Mesenchymal stem cell (in vitro differentiated cells and primary cell): Measurements from ENCODE around the gene PEMT.

Experiments used
- DNase-seq: peaks from one replicate; pipeline ENCODE4 v3.0.0-alpha.2; 2013
- H2AFZ ChIP-seq: one replicate; pipeline ENCODE4 v1.6.1; 2013; ENCODE audit warnings: low read depth, mild to moderate bottlenecking, control low read depth, inconsistent platforms, low read length, moderate library complexity
- H2AK5ac ChIP-seq: 2 replicates; pipeline ENCODE4 v1.6.1; 2013; ENCODE audit warnings: low read length, moderate library complexity, mild to moderate bottlenecking, inconsistent platforms; ENCODE audit not compliant: severe bottlenecking
- H2BK120ac ChIP-seq: one replicate; pipeline ENCODE4 v1.6.1; 2013; ENCODE audit warnings: low read depth, mild to moderate bottlenecking, inconsistent platforms, low read length, moderate library complexity
- H2BK12ac ChIP-seq, 2 experiments: one replicate each; pipeline ENCODE4 v1.6.1; 2013; ENCODE audit warnings: inconsistent platforms in 2 of 2, low read length in 2 of 2, mild to moderate bottlenecking in 2 of 2, moderate library complexity in 2 of 2, control low read depth in 1 of 2
- H2BK15ac ChIP-seq: one replicate; pipeline ENCODE4 v1.6.1; 2013; ENCODE audit warnings: mild to moderate bottlenecking, low read depth, inconsistent platforms; ENCODE audit not compliant: poor library complexity, severe bottlenecking
- H2BK5ac ChIP-seq: 2 replicates; pipeline ENCODE4 v1.6.1; 2013; ENCODE audit warnings: low read depth, mild to moderate bottlenecking, low read length, control low read depth, inconsistent platforms; ENCODE audit not compliant: poor library complexity, severe bottlenecking
- H3K14ac ChIP-seq, 2 experiments: one replicate each; pipeline ENCODE4 v1.6.1; 2013; ENCODE audit warnings: inconsistent platforms in 2 of 2, low read length in 2 of 2, control low read depth in 1 of 2, mild to moderate bottlenecking in 1 of 2, moderate library complexity in 1 of 2
- H3K18ac ChIP-seq, 2 experiments: one replicate each; pipeline ENCODE4 v1.6.1; 2013; ENCODE audit warnings: inconsistent platforms in 2 of 2, low read length in 2 of 2, control low read depth in 1 of 2, low read depth in 1 of 2, mild to moderate bottlenecking in 1 of 2
- H3K23ac ChIP-seq, 2 experiments: one replicate each; pipeline ENCODE4 v1.6.1; 2013; ENCODE audit warnings: inconsistent platforms in 2 of 2, low read length in 2 of 2, mild to moderate bottlenecking in 2 of 2, moderate library complexity in 2 of 2, control low read depth in 1 of 2
- H3K27ac ChIP-seq: 2 replicates; pipeline ENCODE4 v1.5.1; 2013; ENCODE audit warnings: mild to moderate bottlenecking, moderate library complexity, low read length, control low read depth, inconsistent platforms; ENCODE audit not compliant: poor library complexity, severe bottlenecking
- H3K27me3 ChIP-seq, 2 experiments: 2 replicates each; pipeline versions ENCODE4 v1.6.1 to v1.7.0; 2013; ENCODE audit warnings: low read length in 2 of 2, mild to moderate bottlenecking in 2 of 2, moderate library complexity in 2 of 2, control low read depth in 1 of 2, inconsistent platforms in 1 of 2; ENCODE audit not compliant: control insufficient read depth in 1 of 2, insufficient read depth in 1 of 2
- H3K36me3 ChIP-seq, 2 experiments: 2 replicates each; pipeline versions ENCODE4 v1.6.1 to v1.7.0; 2013; ENCODE audit warnings: low read length in 2 of 2, control low read depth in 1 of 2, inconsistent platforms in 1 of 2, low read depth in 1 of 2, mild to moderate bottlenecking in 1 of 2; ENCODE audit not compliant: insufficient read depth in 2 of 2, control insufficient read depth in 1 of 2
- H3K4ac ChIP-seq, 2 experiments: one replicate each; pipeline ENCODE4 v1.6.1; 2013; ENCODE audit warnings: inconsistent platforms in 2 of 2, low read length in 2 of 2, mild to moderate bottlenecking in 2 of 2, moderate library complexity in 2 of 2, control low read depth in 1 of 2, low read depth in 1 of 2
- H3K4me1 ChIP-seq: 2 replicates; pipeline ENCODE4 v1.6.1; 2013; ENCODE audit warnings: low read depth, low read length, control low read depth; ENCODE audit not compliant: control insufficient read depth, insufficient read depth
- H3K4me2 ChIP-seq: 2 replicates; pipeline ENCODE4 v1.6.1; 2013; ENCODE audit warnings: low read length, mild to moderate bottlenecking, inconsistent platforms; ENCODE audit not compliant: poor library complexity, severe bottlenecking
- H3K4me3 ChIP-seq, 2 experiments: 2 replicates each; pipeline versions ENCODE4 v1.5.1 to v1.7.0; 2013; ENCODE audit warnings: low read length in 2 of 2, mild to moderate bottlenecking in 2 of 2, control low read depth in 1 of 2, low read depth in 1 of 2; ENCODE audit not compliant: insufficient read depth in 1 of 2
- H3K79me1 ChIP-seq: replicated peaks from 2 replicates; pipeline ENCODE4 v1.6.1; 2013; ENCODE audit warnings: mild to moderate bottlenecking, control low read depth, low read length, inconsistent platforms; ENCODE audit not compliant: poor library complexity, severe bottlenecking
- H3K9ac ChIP-seq: 2 replicates; pipeline ENCODE4 v1.7.0; 2013; ENCODE audit warnings: mild to moderate bottlenecking, low read length, moderate library complexity
- H3K9me3 ChIP-seq: 2 replicates; pipeline ENCODE4 v1.7.0; 2013; ENCODE audit warnings: mild to moderate bottlenecking, low read length; ENCODE audit not compliant: control insufficient read depth
- H4K8ac ChIP-seq: one replicate; pipeline ENCODE4 v1.6.1; 2013; ENCODE audit warnings: inconsistent platforms, mild to moderate bottlenecking, low read length, moderate library complexity
- H4K91ac ChIP-seq: one replicate; pipeline ENCODE4 v1.6.1; 2013; ENCODE audit warnings: mild to moderate bottlenecking, low read length, inconsistent platforms
- WGBS: methylation state at CpG from one replicate; pipeline ENCODE4 v1.1.7; 2013; ENCODE audit warnings: mixed read lengths; 5-methylcytosine and 5-hydroxymethylcytosine counted together

PEMT gene

GRCh38 chr17:17540935-17541639, 50.4 kb downstream of the PEMT start:
- Histone ChIP-seq H3K23ac (no peak overlapping the region), H3K4me1 (peaks cover 17% of the 10 kb centered on the region), H4K91ac (no peak overlapping the region), H2BK120ac (no peak overlapping the region), H4K8ac (no peak overlapping the region), H3K4ac (no peak overlapping the region), H3K27ac (no peak overlapping the region), H3K79me1 (no peaks in the 10 kb centered on the region), H2BK15ac (no peak overlapping the region), H3K4me3 (no peak overlapping the region), H2AFZ (no peak overlapping the region), H2BK5ac (no peak overlapping the region), H3K4me2 (no peak overlapping the region), H3K27me3 (no peaks in the 10 kb centered on the region), H3K9ac (no peak overlapping the region), H3K9me3 (no peaks in the 10 kb centered on the region), H2AK5ac (no peak overlapping the region), H3K18ac (no peak overlapping the region), H3K14ac (no peak overlapping the region), H3K36me3 (peaks cover 0 to 3% of the 10 kb centered on the region in 2 experiments), H2BK12ac (no peak overlapping the region)
- no peak for DNase-seq
- 92% methylated on average over 23 of the region's 23 CpGs for WGBS

GRCh38 chr17:17540278-17540906, 51.1 kb downstream of the PEMT start:
- Histone ChIP-seq H2AFZ (no peak overlapping the region), H3K4me1 (peaks cover 12% of the 10 kb centered on the region), H3K18ac (no peak overlapping the region)

GRCh38 chr17:17539591-17539990, 51.9 kb downstream of the PEMT start:
- DNase-seq, result no peak
- 92% methylated on average over 10 of the region's 10 CpGs for WGBS
- no peak overlapping the region for H3K9ac ChIP-seq
- H3K79me1 ChIP-seq, result no peaks in the 10 kb centered on the region
- no peaks in the 10 kb centered on the region for H3K27me3 ChIP-seq
- H2BK15ac ChIP-seq, result no peak overlapping the region
- H2AFZ ChIP-seq, result no peak overlapping the region
- H2BK120ac ChIP-seq, result no peak overlapping the region
- H3K9me3 ChIP-seq, result no peaks in the 10 kb centered on the region
- H4K8ac ChIP-seq, result no peak overlapping the region
- H3K18ac ChIP-seq, result no peak overlapping the region
- H3K23ac ChIP-seq, result no peak overlapping the region
- no peak overlapping the region for H2BK12ac ChIP-seq
- H3K4me2 ChIP-seq, result no peak overlapping the region
- H4K91ac ChIP-seq, result no peak overlapping the region
- H3K4me1 ChIP-seq, result peaks cover 8% of the 10 kb centered on the region
- H2AK5ac ChIP-seq, result no peak overlapping the region
- no peak overlapping the region for H3K27ac ChIP-seq
- H3K4ac ChIP-seq, result no peak overlapping the region
- H3K36me3 ChIP-seq, result peaks cover 0 to 3% of the 10 kb centered on the region in 2 experiments
- H3K4me3 ChIP-seq, result no peak overlapping the region
- H2BK5ac ChIP-seq, result no peak overlapping the region
- no peak overlapping the region for H3K14ac ChIP-seq

More at GRCh38 chr17:17540278-17540906, 51.1 kb downstream of the PEMT start:
- no peak overlapping the region for H3K14ac ChIP-seq
- peaks cover 0 to 3% of the 10 kb centered on the region in 2 experiments for H3K36me3 ChIP-seq
- H4K8ac ChIP-seq, result no peak overlapping the region
- H3K27me3 ChIP-seq, result no peaks in the 10 kb centered on the region
- no peak overlapping the region for H3K4me3 ChIP-seq
- no peaks in the 10 kb centered on the region for H3K9me3 ChIP-seq
- no peak overlapping the region for H3K4ac ChIP-seq
- WGBS, result 85% methylated on average over 15 of the region's 15 CpGs
- no peak overlapping the region for H2AK5ac ChIP-seq
- no peak overlapping the region for H2BK15ac ChIP-seq
- no peak overlapping the region for H3K4me2 ChIP-seq
- no peak overlapping the region for H2BK120ac ChIP-seq
- no peak overlapping the region for H4K91ac ChIP-seq
- no peak overlapping the region for H3K23ac ChIP-seq
- no peaks in the 10 kb centered on the region for H3K79me1 ChIP-seq
- no peak overlapping the region for H2BK12ac ChIP-seq
- H3K9ac ChIP-seq, result no peak overlapping the region
- no peak for DNase-seq
- H3K27ac ChIP-seq, result no peak overlapping the region
- no peak overlapping the region for H2BK5ac ChIP-seq

- H3K36me3 ChIP-seq, result peaks cover 0 to 3% of the 10 kb centered on the region in 2 experiments
- peaks cover 8% of the 10 kb centered on the region for H3K4me1 ChIP-seq
- 92% methylated on average over 9 of the region's 10 CpGs for WGBS
- no peaks in the 10 kb centered on the region for H3K9me3 ChIP-seq
- H3K79me1 ChIP-seq, result no peaks in the 10 kb centered on the region
- DNase-seq, result no peak
- no peak overlapping the region for H3K4me3 ChIP-seq
- H2BK15ac ChIP-seq, result no peak overlapping the region
- no peak overlapping the region for H2AFZ ChIP-seq
- H3K27me3 ChIP-seq, result no peaks in the 10 kb centered on the region
- H3K4ac ChIP-seq, result no peak overlapping the region
- H4K8ac ChIP-seq, result no peak overlapping the region
- no peak overlapping the region for H3K23ac ChIP-seq
- H3K18ac ChIP-seq, result no peak overlapping the region
- no peak overlapping the region for H3K9ac ChIP-seq
- H3K14ac ChIP-seq, result no peak overlapping the region
- no peak overlapping the region for H3K27ac ChIP-seq
- no peak overlapping the region for H4K91ac ChIP-seq
- no peak overlapping the region for H2AK5ac ChIP-seq
- no peak overlapping the region for H2BK5ac ChIP-seq
- no peak overlapping the region for H2BK12ac ChIP-seq
- H2BK120ac ChIP-seq, result no peak overlapping the region
- no peak overlapping the region for H3K4me2 ChIP-seq
Observed at GRCh38 chr17:17538417-17539391, 52.8 kb downstream of the PEMT start.
